Erythroblast (primary cell): Measurements from ENCODE around the gene RNF220.

ENCODE experiments used
- GATA1 ChIP-seq: IDR thresholded peaks from 2 replicates; pipeline ENCODE4 v1.6.1; 2011; ENCODE audit warnings: low read depth, mild to moderate bottlenecking, control low read depth, low read length, moderate library complexity
- POLR2A ChIP-seq: IDR thresholded peaks from 2 replicates; pipeline ENCODE4 v1.6.1; 2011; ENCODE audit warnings: mild to moderate bottlenecking, low read length

GRCh38 chr1:44598167-44598566 is 193.1 kb downstream of the RNF220 start:
- TF ChIP-seq POLR2A (no peak), GATA1 (no peak)
